SK-N-SH (cell line): Measurements from ENCODE around the gene WWC1. TPM values are rescaled to one million over a fixed set of nuclear protein-coding genes. Genes with fewer than 3 reads are reported as not detected.

Experiments
- CTCF ChIA-PET: fragments of 300-600, 350-600 bp; formaldehyde crosslinking; extraction: SDS; loops from one replicate; lab custom pipeline; 2021; lab: Yijun Ruan, JAX
- POLR2A ChIA-PET: fragments of 350-600 bp; sonication (Branson Sonifier 250); formaldehyde crosslinking; extraction: SDS; loops from one replicate; lab custom pipeline; 2020; ENCODE audit warnings: antibody characterized with exemption, inconsistent platforms; lab: Yijun Ruan, JAX
- DNase-seq: peaks from one replicate; pipeline ENCODE4 v3.0.0; 2012
- H2AFZ ChIP-seq: fragments of 200-600 bp; sonication (generic); 2 replicates; pipeline ENCODE4 v1.8.1; 2016; ENCODE audit warnings: antibody characterized with exemption, mild to moderate bottlenecking, low read depth
- H3F3A ChIP-seq: fragments of 200-600 bp; sonication (generic); replicated peaks from 2 replicates; pipeline ENCODE3; 2016; ENCODE audit warnings: antibody characterized with exemption, mild to moderate bottlenecking; ENCODE audit not compliant: insufficient read depth
- H3K27ac ChIP-seq, 2 experiments: fragments of 200-500 bp in 1 of 2; fragments of 200-600 bp in 1 of 2; sonication (Bioruptor generic) in 1 of 2; sonication (generic), shearing (Covaris generic) in 1 of 2; 2 replicates each; pipeline versions ENCODE4 v1.5.1 to v1.6.1; 2014 to 2016; ENCODE audit warnings: low read depth in 2 of 2, inconsistent platforms in 1 of 2, low read length in 1 of 2, mild to moderate bottlenecking in 1 of 2, mixed read lengths in 1 of 2
- H3K27me3 ChIP-seq: fragments of 200-600 bp; sonication (generic), shearing (Covaris generic); 2 replicates; pipeline ENCODE4 v1.6.1; 2016; ENCODE audit warnings: mixed run types; ENCODE audit not compliant: insufficient read depth
- H3K36me3 ChIP-seq, 2 experiments: fragments of 200-500 bp in 1 of 2; fragments of 200-600 bp in 1 of 2; sonication (Bioruptor generic) in 1 of 2; sonication (generic) in 1 of 2; replicated peaks in 1 of 2; 2 replicates each; pipeline versions ENCODE3 to v1.5.1; 2014 to 2016; ENCODE audit warnings: low read length in 1 of 2, mild to moderate bottlenecking in 1 of 2; ENCODE audit not compliant: insufficient read depth in 2 of 2, control insufficient read depth in 1 of 2
- H3K4me1 ChIP-seq, 2 experiments: fragments of 200-500 bp in 1 of 2; fragments of 200-600 bp in 1 of 2; sonication (Bioruptor generic) in 1 of 2; sonication (generic), shearing (Covaris generic) in 1 of 2; 2 replicates each; pipeline versions ENCODE4 v1.5.1 to v1.6.1; 2014 to 2016; ENCODE audit warnings: low read depth in 1 of 2, low read length in 1 of 2, mixed run types in 1 of 2; ENCODE audit not compliant: insufficient read depth in 2 of 2, control insufficient read depth in 1 of 2
- H3K4me2 ChIP-seq: fragments of 200-600 bp; sonication (generic), shearing (Covaris generic); 2 replicates; pipeline ENCODE4 v1.6.1; 2017; ENCODE audit warnings: mixed run types
- H3K4me3 ChIP-seq, 2 experiments: fragments of 200-500 bp in 1 of 2; fragments of 200-600 bp in 1 of 2; sonication (Bioruptor generic) in 1 of 2; sonication (generic), shearing (Covaris generic) in 1 of 2; 2 replicates each; pipeline versions ENCODE4 v1.5.1 to v1.8.1; 2014 to 2016; ENCODE audit warnings: low read depth in 2 of 2, inconsistent platforms in 1 of 2, low read length in 1 of 2, mild to moderate bottlenecking in 1 of 2, mixed read lengths in 1 of 2, moderate library complexity in 1 of 2
- H3K79me2 ChIP-seq: fragments of 200-600 bp; sonication (generic); 2 replicates; pipeline ENCODE4 v1.8.1; 2017; ENCODE audit warnings: mild to moderate bottlenecking; ENCODE audit not compliant: insufficient read depth
- H3K9ac ChIP-seq: fragments of 200-600 bp; sonication (generic); 2 replicates; pipeline ENCODE4 v1.6.1; 2017; ENCODE audit warnings: mixed run types
- H3K9me2 ChIP-seq: fragments of 200-600 bp; sonication (generic); 2 replicates; pipeline ENCODE4 v1.6.1; 2017; ENCODE audit warnings: mixed run types
- H3K9me3 ChIP-seq: fragments of 200-600 bp; sonication (generic); 2 replicates; pipeline ENCODE4 v1.6.1; 2017; ENCODE audit warnings: mixed run types, mild to moderate bottlenecking, moderate library complexity
- H4K20me1 ChIP-seq: fragments of 200-600 bp; sonication (generic); 2 replicates; pipeline ENCODE4 v1.6.1; 2017; ENCODE audit warnings: mild to moderate bottlenecking, mixed run types; ENCODE audit not compliant: insufficient read depth
- CHD2 ChIP-seq: fragments of 150-350 bp; IDR thresholded peaks from 2 replicates; pipeline ENCODE4 v1.6.1; 2018; ENCODE audit warnings: low read length; ENCODE audit not compliant: partially characterized antibody
- CTCF ChIP-seq: fragments of 200-600 bp; sonication (generic); IDR thresholded peaks from 2 replicates; pipeline ENCODE4 v1.6.1; 2017; ENCODE audit warnings: antibody characterized with exemption, mild to moderate bottlenecking, moderate library complexity
- EP300 ChIP-seq, 2 experiments: IDR thresholded peaks; 2 replicates each; pipeline versions ENCODE4 v1.4.0 to v1.6.1; 2012; ENCODE audit warnings: borderline replicate concordance in 1 of 2, low read depth in 1 of 2, low read length in 1 of 2
- FOSL2 ChIP-seq: IDR thresholded peaks from 2 replicates; pipeline ENCODE4 v1.4.0; 2012; ENCODE audit warnings: low read depth, mild to moderate bottlenecking, moderate library complexity, borderline replicate concordance
- FOXJ3 ChIP-seq: sonication (generic); formaldehyde crosslinking; IDR thresholded peaks from 2 replicates; pipeline ENCODE4 v1.5.1; 2020; ENCODE audit warnings: mild to moderate bottlenecking, missing genetic modification reagents
- GABPA ChIP-seq: IDR thresholded peaks from 2 replicates; pipeline ENCODE4 v1.4.0; 2012; ENCODE audit warnings: low read depth, mild to moderate bottlenecking
- GATA2 ChIP-seq: sonication (generic); formaldehyde crosslinking; IDR thresholded peaks from 2 replicates; pipeline ENCODE4 v1.5.0; 2020; ENCODE audit warnings: mild to moderate bottlenecking, missing genetic modification reagents
- JUND ChIP-seq: IDR thresholded peaks from 2 replicates; pipeline ENCODE4 v1.4.0; 2012
- MAX ChIP-seq: IDR thresholded peaks from 2 replicates; pipeline ENCODE4 v1.4.0; 2012; ENCODE audit warnings: low read depth
- MXI1 ChIP-seq: IDR thresholded peaks from 2 replicates; pipeline ENCODE4 v1.6.1; 2012; ENCODE audit warnings: mild to moderate bottlenecking, low read depth, low read length, improper control_type of control experiment
- NFIC ChIP-seq: IDR thresholded peaks from 2 replicates; pipeline ENCODE4 v1.4.0; 2012; ENCODE audit warnings: borderline replicate concordance
- RAD21 ChIP-seq: IDR thresholded peaks from 2 replicates; pipeline ENCODE4 v1.6.1; 2012; ENCODE audit warnings: mild to moderate bottlenecking, low read length
- RCOR1 ChIP-seq: fragments of 150-350 bp; IDR thresholded peaks from 2 replicates; pipeline ENCODE4 v1.6.1; 2017; ENCODE audit warnings: antibody characterized with exemption, low read length
- RFX5 ChIP-seq: IDR thresholded peaks from 2 replicates; pipeline ENCODE4 v1.6.1; 2012; ENCODE audit warnings: mild to moderate bottlenecking, improper control_type of control experiment, low read length
- TAF1 ChIP-seq: IDR thresholded peaks from 2 replicates; pipeline ENCODE4 v1.6.1; 2012; ENCODE audit warnings: low read depth, mild to moderate bottlenecking, low read length, moderate library complexity, borderline replicate concordance
- USF2 ChIP-seq: fragments of 150-350 bp; IDR thresholded peaks from 2 replicates; pipeline ENCODE4 v1.6.1; 2017; ENCODE audit warnings: antibody characterized with exemption, low read length, low read depth, borderline replicate concordance
- YY1 ChIP-seq: IDR thresholded peaks from 2 replicates; pipeline ENCODE4 v1.4.0; 2012; ENCODE audit warnings: low read depth, mild to moderate bottlenecking
- WGBS: methylation state at CpG from one replicate; pipeline ENCODE4 v1.1.6; 2017; ENCODE audit warnings: low lambda C conversion rate; 5-methylcytosine and 5-hydroxymethylcytosine counted together
- polyA plus RNA-seq, 3 experiments: library from polyadenylated mRNA; depleted of rRNA; stranded (reverse); fragments of >200 nt; gene quantifications; 2 replicates each; pipeline ENCODE4 v1.2.3, GENCODE V29; 2012

Gene WWC1
- polyA plus RNA-seq, 1 of the 3 experiments (the other 2 are of a cell fraction) = 16.9 TPM

GRCh38 chr5:168298949-168299348, 7.5 kb downstream of the WWC1 start:
- H3K4me2 ChIP-seq = no peak overlapping the region
- DNase-seq = no peak
- H3K79me2 ChIP-seq = peaks cover 81% of the 10 kb centered on the region
- no peaks in the 10 kb centered on the region for H3K36me3 ChIP-seq
- H3K4me1 ChIP-seq = peaks cover 11 to 34% of the 10 kb centered on the region in 2 experiments; a peak in 3 of 4 replicates
- ChIA-PET POLR2A (no interaction called here), CTCF (no interaction called here)
- TF ChIP-seq NFIC = no peak
- no peak for TF ChIP-seq YY1
- no peak for TF ChIP-seq FOXJ3 (CRISPR knock-in tag)
- no peak for TF ChIP-seq FOSL2
- TF ChIP-seq USF2 = no peak
- TF ChIP-seq MAX = no peak
- no peak for TF ChIP-seq MXI1
- H3K9ac ChIP-seq = no peak overlapping the region
- no peaks in the 10 kb centered on the region for H4K20me1 ChIP-seq
- H3K27ac ChIP-seq = no peak overlapping the region
- H2AFZ ChIP-seq = no peak overlapping the region
- peaks cover 14% of the 10 kb centered on the region for H3F3A ChIP-seq
- H3K9me2 ChIP-seq = no peaks in the 10 kb centered on the region
- WGBS = 96% methylated on average over 7 of the region's 7 CpGs
- no peaks in the 10 kb centered on the region for H3K27me3 ChIP-seq
- no peaks in the 10 kb centered on the region for H3K9me3 ChIP-seq
- no peak overlapping the region for H3K4me3 ChIP-seq

GRCh38 chr5:168299372-168299771, 7.9 kb downstream of the WWC1 start:
- H3K9me2 ChIP-seq = no peaks in the 10 kb centered on the region
- no peak overlapping the region for H3K4me3 ChIP-seq
- no peak overlapping the region for H3K27ac ChIP-seq
- no peak for DNase-seq
- no peaks in the 10 kb centered on the region for H3K27me3 ChIP-seq
- ChIA-PET CTCF (no interaction called here), POLR2A (interaction anchor here (0.6 kb wide), 1 partner anchor 11 kb away, joined by 3 read pairs; no protein-coding TSS in a partner anchor)
- H3K36me3 ChIP-seq = no peaks in the 10 kb centered on the region
- no peak overlapping the region for H3K4me2 ChIP-seq
- TF ChIP-seq RFX5 (no peak), GATA2 (CRISPR knock-in tag) (no peak), USF2 (no peak), RAD21 (no peak), EP300 (IDR thresholded peaks at IDR 0.05; ENCODE audit: borderline replicate concordance in 1 of 2, low read depth in 1 of 2, low read length in 1 of 2) (no peak), CHD2 (no peak), YY1 (no peak), RCOR1 (no peak), JUND (no peak), MAX (no peak), TAF1 (no peak), GABPA (no peak), CTCF (no peak), NFIC (no peak)
- H3K9me3 ChIP-seq = no peaks in the 10 kb centered on the region
- no peaks in the 10 kb centered on the region for H4K20me1 ChIP-seq
- H3K4me1 ChIP-seq = peaks cover 11 to 35% of the 10 kb centered on the region in 2 experiments; a peak in 3 of 4 replicates
- no peak overlapping the region for H2AFZ ChIP-seq
- peaks cover 79% of the 10 kb centered on the region for H3K79me2 ChIP-seq
- H3F3A ChIP-seq = peaks cover 14% of the 10 kb centered on the region
- H3K9ac ChIP-seq = no peak overlapping the region
- WGBS = 99% methylated on average over 7 of the region's 7 CpGs
